Measurements from ENCODE around the gene USP2.

USP2 gene

GRCh38 chr11:119380160-119380826 lies 1.2 kb downstream of the USP2 start:
- H2BK12ac ChIP-seq (ENCODE audit: low read length): no peak overlapping the region
- H3K18ac ChIP-seq (ENCODE audit: low read length): no peak overlapping the region
- H2BK5ac ChIP-seq (ENCODE audit: low read depth, low read length, poor library complexity): no peak overlapping the region
- no peak overlapping the region for H3K4ac ChIP-seq (ENCODE audit: low read depth, low read length)
- H3K79me1 ChIP-seq (ENCODE audit: low read length): no peaks in the 10 kb centered on the region
- no peak overlapping the region for H3K23ac ChIP-seq (ENCODE audit: low read length)
- H3K4me3 ChIP-seq (ENCODE audit: low read depth, low read length): no peak overlapping the region
- H3K27ac ChIP-seq (ENCODE audit: low read depth, low read length): no peak overlapping the region
- H4K12ac ChIP-seq (ENCODE audit: low read depth, low read length): no peak overlapping the region
- DNase-seq: no peak
- H3K4me2 ChIP-seq (ENCODE audit: low read length): peak overlapping the region; percentile 83
- no peak overlapping the region for H4K8ac ChIP-seq (ENCODE audit: low read depth, low read length)
- no peak overlapping the region for H3K9ac ChIP-seq (ENCODE audit: low read length)
- H3K9me3 ChIP-seq (ENCODE audit: insufficient read depth, low read depth, low read length): no peaks in the 10 kb centered on the region
- WGBS (ENCODE audit: extremely low coverage, insufficient coverage, insufficient read length): no CpG with 5 or more reads among the region's 13 CpGs
- no peaks in the 10 kb centered on the region for H3K36me3 ChIP-seq (ENCODE audit: control insufficient read depth in 1 of 2, insufficient read depth in 2 of 2, low read length in 2 of 2)
- no peak overlapping the region for H4K91ac ChIP-seq (ENCODE audit: low read depth, low read length)
- no peak overlapping the region for H2BK120ac ChIP-seq (ENCODE audit: insufficient read depth, low read length, poor library complexity)
- no peak overlapping the region for H2AK5ac ChIP-seq (ENCODE audit: low read length)
- H3K14ac ChIP-seq (ENCODE audit: low read length): no peak overlapping the region
- no peak overlapping the region for H2AFZ ChIP-seq (ENCODE audit: insufficient read depth, low read length, poor library complexity)
- H3K27me3 ChIP-seq (ENCODE audit: insufficient read depth, low read length): no peaks in the 10 kb centered on the region
- peaks cover 16 to 21% of the 10 kb centered on the region in 2 experiments for H3K4me1 ChIP-seq (ENCODE audit: control insufficient read depth in 1 of 2, insufficient read depth in 2 of 2, low read length in 2 of 2)
- H3K79me2 ChIP-seq (ENCODE audit: control insufficient read depth, insufficient read depth, low read length, poor library complexity): no peaks in the 10 kb centered on the region

GRCh38 chr11:119378851-119379465 lies 2.5 kb downstream of the USP2 start:
- H4K8ac ChIP-seq (ENCODE audit: low read depth, low read length): no peak overlapping the region
- H3K27ac ChIP-seq (ENCODE audit: low read depth, low read length): no peak overlapping the region
- H3K4me3 ChIP-seq (ENCODE audit: low read depth, low read length): no peak overlapping the region
- no peaks in the 10 kb centered on the region for H3K27me3 ChIP-seq (ENCODE audit: insufficient read depth, low read length)
- no peaks in the 10 kb centered on the region for H3K36me3 ChIP-seq (ENCODE audit: control insufficient read depth in 1 of 2, insufficient read depth in 2 of 2, low read length in 2 of 2)
- no peak overlapping the region for H2BK5ac ChIP-seq (ENCODE audit: low read depth, low read length, poor library complexity)
- peak overlapping the region; percentile 17 for H3K4me2 ChIP-seq (ENCODE audit: low read length)
- no CpG with 5 or more reads among the region's 10 CpGs for WGBS (ENCODE audit: extremely low coverage, insufficient coverage, insufficient read length)
- no peaks in the 10 kb centered on the region for H3K9me3 ChIP-seq (ENCODE audit: insufficient read depth, low read depth, low read length)
- no peak overlapping the region for H4K12ac ChIP-seq (ENCODE audit: low read depth, low read length)
- no peak overlapping the region for H2BK120ac ChIP-seq (ENCODE audit: insufficient read depth, low read length, poor library complexity)
- no peak for DNase-seq
- H2BK12ac ChIP-seq (ENCODE audit: low read length): no peak overlapping the region
- no peak overlapping the region for H3K14ac ChIP-seq (ENCODE audit: low read length)
- peaks cover 16 to 21% of the 10 kb centered on the region in 2 experiments for H3K4me1 ChIP-seq (ENCODE audit: control insufficient read depth in 1 of 2, insufficient read depth in 2 of 2, low read length in 2 of 2)
- no peak overlapping the region for H2AFZ ChIP-seq (ENCODE audit: insufficient read depth, low read length, poor library complexity)
- H3K4ac ChIP-seq (ENCODE audit: low read depth, low read length): no peak overlapping the region
- no peaks in the 10 kb centered on the region for H3K79me2 ChIP-seq (ENCODE audit: control insufficient read depth, insufficient read depth, low read length, poor library complexity)
- no peak overlapping the region for H3K18ac ChIP-seq (ENCODE audit: low read length)
- no peak overlapping the region for H2AK5ac ChIP-seq (ENCODE audit: low read length)
- no peak overlapping the region for H3K23ac ChIP-seq (ENCODE audit: low read length)
- H4K91ac ChIP-seq (ENCODE audit: low read depth, low read length): no peak overlapping the region
- H3K79me1 ChIP-seq (ENCODE audit: low read length): no peaks in the 10 kb centered on the region
- no peak overlapping the region for H3K9ac ChIP-seq (ENCODE audit: low read length)

- Histone ChIP-seq H3K14ac (ENCODE audit: low read length) (no peak overlapping the region), H3K9ac (ENCODE audit: low read length) (no peak overlapping the region), H4K12ac (ENCODE audit: low read depth, low read length) (no peak overlapping the region), H2BK120ac (ENCODE audit: insufficient read depth, low read length, poor library complexity) (no peak overlapping the region), H3K4me2 (ENCODE audit: low read length) (no peak overlapping the region), H3K18ac (ENCODE audit: low read length) (no peak overlapping the region), H3K36me3 (ENCODE audit: control insufficient read depth in 1 of 2, insufficient read depth in 2 of 2, low read length in 2 of 2) (no peaks in the 10 kb centered on the region), H3K27me3 (ENCODE audit: insufficient read depth, low read length) (no peaks in the 10 kb centered on the region), H3K79me2 (ENCODE audit: control insufficient read depth, insufficient read depth, low read length, poor library complexity) (no peaks in the 10 kb centered on the region), H3K4ac (ENCODE audit: low read depth, low read length) (no peak overlapping the region), H3K79me1 (ENCODE audit: low read length) (no peaks in the 10 kb centered on the region), H4K91ac (ENCODE audit: low read depth, low read length) (no peak overlapping the region), H2BK12ac (ENCODE audit: low read length) (no peak overlapping the region), H3K27ac (ENCODE audit: low read depth, low read length) (no peak overlapping the region), H2BK5ac (ENCODE audit: low read depth, low read length, poor library complexity) (no peak overlapping the region), H2AK5ac (ENCODE audit: low read length) (no peak overlapping the region), H3K23ac (ENCODE audit: low read length) (no peak overlapping the region), H3K9me3 (ENCODE audit: insufficient read depth, low read depth, low read length) (no peaks in the 10 kb centered on the region), H2AFZ (ENCODE audit: insufficient read depth, low read length, poor library complexity) (no peak overlapping the region), H4K8ac (ENCODE audit: low read depth, low read length) (no peak overlapping the region), H3K4me3 (ENCODE audit: low read depth, low read length) (no peak overlapping the region), H3K4me1 (ENCODE audit: control insufficient read depth in 1 of 2, insufficient read depth in 2 of 2, low read length in 2 of 2) (peaks cover 16 to 21% of the 10 kb centered on the region in 2 experiments)
- WGBS (ENCODE audit: extremely low coverage, insufficient coverage, insufficient read length): no CpG with 5 or more reads among the region's 6 CpGs
- no peak for DNase-seq
Measured at GRCh38 chr11:119377961-119378667, 3.4 kb downstream of the USP2 start.

GRCh38 chr11:119377112-119377901 lies 4.2 kb downstream of the USP2 start:
- Histone ChIP-seq H4K12ac (ENCODE audit: low read depth, low read length) (no peak overlapping the region), H3K4ac (ENCODE audit: low read depth, low read length) (no peak overlapping the region), H3K9ac (ENCODE audit: low read length) (no peak overlapping the region), H3K79me2 (ENCODE audit: control insufficient read depth, insufficient read depth, low read length, poor library complexity) (no peaks in the 10 kb centered on the region), H3K14ac (ENCODE audit: low read length) (no peak overlapping the region), H2BK12ac (ENCODE audit: low read length) (no peak overlapping the region), H3K27ac (ENCODE audit: low read depth, low read length) (no peak overlapping the region), H3K9me3 (ENCODE audit: insufficient read depth, low read depth, low read length) (no peaks in the 10 kb centered on the region), H3K23ac (ENCODE audit: low read length) (no peak overlapping the region), H3K4me2 (ENCODE audit: low read length) (no peak overlapping the region), H2BK5ac (ENCODE audit: low read depth, low read length, poor library complexity) (no peak overlapping the region), H4K8ac (ENCODE audit: low read depth, low read length) (no peak overlapping the region), H3K79me1 (ENCODE audit: low read length) (no peaks in the 10 kb centered on the region), H3K4me1 (ENCODE audit: control insufficient read depth in 1 of 2, insufficient read depth in 2 of 2, low read length in 2 of 2) (peaks cover 16 to 21% of the 10 kb centered on the region in 2 experiments), H3K18ac (ENCODE audit: low read length) (no peak overlapping the region), H2BK120ac (ENCODE audit: insufficient read depth, low read length, poor library complexity) (no peak overlapping the region), H3K27me3 (ENCODE audit: insufficient read depth, low read length) (no peaks in the 10 kb centered on the region), H3K4me3 (ENCODE audit: low read depth, low read length) (no peak overlapping the region), H3K36me3 (ENCODE audit: control insufficient read depth in 1 of 2, insufficient read depth in 2 of 2, low read length in 2 of 2) (no peaks in the 10 kb centered on the region), H4K91ac (ENCODE audit: low read depth, low read length) (no peak overlapping the region), H2AK5ac (ENCODE audit: low read length) (no peak overlapping the region), H2AFZ (ENCODE audit: insufficient read depth, low read length, poor library complexity) (no peak overlapping the region)
- no CpG with 5 or more reads among the region's 12 CpGs for WGBS (ENCODE audit: extremely low coverage, insufficient coverage, insufficient read length)
- no peak for DNase-seq
